NCI-H146 (cell line): ENCODE measurements around the gene MTURN.

Experiments
- DNase-seq: peaks from one replicate; lab custom pipeline; 2025; lab: John Stamatoyannopoulos, UW

MTURN gene

GRCh38 chr7:30162133-30162532 lies 27.3 kb downstream of the MTURN start:
- DNase-seq, result no peak

DNA sequence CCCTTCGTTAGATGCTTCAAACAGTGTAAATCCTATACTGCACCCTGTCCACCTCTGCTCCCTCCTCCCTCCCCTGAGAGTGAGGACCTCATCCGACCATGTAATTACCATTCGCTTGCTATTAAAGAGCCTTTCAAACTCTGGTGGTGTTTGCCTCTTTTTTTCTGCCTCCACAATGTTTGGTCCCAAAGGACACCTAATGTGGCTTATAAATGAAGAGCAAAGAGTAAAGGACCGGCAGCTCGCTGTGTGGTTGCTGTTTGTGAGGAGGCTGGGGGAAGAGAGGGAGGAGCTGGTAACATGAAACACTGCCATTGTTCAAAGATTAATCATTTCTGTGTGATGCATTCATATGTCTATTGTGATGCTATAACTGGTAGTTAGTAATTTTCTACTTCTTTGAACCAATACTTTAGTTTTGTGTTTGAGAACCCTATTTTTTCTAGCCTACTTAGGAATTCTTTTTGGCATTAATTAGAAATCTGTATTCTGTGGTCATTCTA lies 27.9 kb downstream of the MTURN start:
- peak; percentile 86 for DNase-seq

DNA sequence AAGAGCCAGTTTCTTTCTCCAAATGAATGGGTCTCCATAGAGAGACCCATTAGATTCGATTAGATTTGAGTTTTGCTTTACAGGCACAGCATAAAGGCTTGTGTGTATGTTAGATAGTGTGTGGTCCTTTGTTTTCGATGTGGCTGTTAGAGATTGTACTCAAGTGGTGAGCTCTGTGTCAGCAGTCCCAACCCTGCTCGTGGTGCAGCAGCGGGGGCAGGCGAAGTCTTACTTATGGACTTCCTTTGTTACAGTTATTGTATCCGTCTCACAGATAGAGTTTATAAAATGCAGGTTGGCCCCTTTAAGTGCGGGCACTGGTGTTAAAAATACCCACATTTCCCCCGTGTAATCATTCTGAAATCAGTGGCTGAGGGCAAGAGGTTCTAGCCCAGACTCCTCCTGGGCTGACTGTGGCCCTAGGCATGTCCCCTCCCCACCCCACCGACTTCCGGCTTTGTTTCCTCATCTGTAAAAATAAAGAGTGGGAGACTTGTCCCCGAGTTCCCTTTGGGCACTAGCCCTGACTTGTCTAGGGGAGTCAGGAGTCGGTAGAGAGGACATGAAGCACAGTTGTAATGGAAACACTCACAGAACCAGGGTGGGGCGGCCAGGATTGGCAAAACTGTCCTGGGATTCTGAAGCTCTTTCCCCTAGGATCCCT lies 28.6 kb downstream of the MTURN start:
- DNase-seq, result peak; percentile 53

DNA sequence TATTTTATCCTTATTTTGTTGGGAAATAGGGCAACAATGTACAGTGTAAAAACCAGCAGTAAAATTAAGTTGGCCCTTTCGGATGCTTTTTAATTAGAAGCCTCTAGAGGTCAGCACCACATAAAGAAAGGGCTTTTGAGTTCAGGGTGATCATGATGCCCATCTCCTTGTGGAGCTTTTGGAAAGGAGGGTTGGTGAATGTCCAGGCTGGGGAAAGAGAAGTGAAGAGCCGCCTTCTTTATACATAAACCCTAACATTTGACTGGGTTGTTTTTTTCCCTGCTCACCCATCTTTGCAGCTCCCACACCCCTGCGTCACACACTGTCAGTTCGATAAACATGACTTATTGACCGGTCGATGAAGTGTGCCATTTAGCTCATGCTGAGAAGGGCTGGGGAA lies 29.8 kb downstream of the MTURN start:
- DNase-seq, result peak; percentile 78

GRCh38 chr7:30165590-30165989 lies 30.8 kb downstream of the MTURN start:
- DNase-seq, result no peak

GRCh38 chr7:30166155-30166840 lies 31.5 kb downstream of the MTURN start:
- DNase-seq, result peak; percentile 4

DNA sequence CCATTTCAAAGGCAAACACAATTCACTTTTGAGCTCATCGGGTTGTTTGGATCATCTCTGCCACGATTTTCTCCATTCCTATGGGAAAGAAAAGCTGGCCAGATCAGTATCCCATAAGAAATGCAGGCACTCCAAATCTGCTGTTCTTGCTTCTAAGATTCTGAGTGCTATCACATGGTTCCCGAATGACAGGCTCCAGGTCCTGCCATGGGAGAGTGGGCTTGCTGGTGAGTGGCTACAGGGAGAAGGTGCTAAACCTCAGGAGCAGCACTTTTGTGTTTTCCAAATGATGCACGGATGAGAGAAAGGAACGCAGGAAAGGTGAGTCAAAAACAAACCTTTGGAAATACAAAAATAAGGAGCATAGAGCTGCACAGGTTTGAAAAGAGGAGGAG lies 32.1 kb downstream of the MTURN start:
- DNase-seq, result no peak

DNA sequence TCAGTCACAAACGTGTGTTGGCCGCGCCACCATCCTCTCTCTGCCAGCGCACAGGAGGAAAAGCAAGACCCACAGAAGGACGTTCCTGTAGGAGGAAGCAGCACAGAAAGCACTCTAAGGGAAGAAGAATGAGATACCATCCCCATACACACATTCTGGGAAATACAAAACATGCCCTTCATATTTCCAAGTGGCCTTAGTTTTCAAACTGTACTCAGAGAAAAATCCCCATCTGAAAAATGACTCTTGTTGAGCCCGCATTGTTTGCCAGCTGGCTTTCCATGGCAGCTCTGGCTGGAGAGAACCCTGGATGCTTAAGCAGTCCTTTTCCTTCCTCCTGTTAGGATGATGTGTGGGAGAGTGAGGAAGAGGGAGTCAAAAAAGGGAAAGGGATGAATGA lies 33.1 kb downstream of the MTURN start:
- DNase-seq, result no peak

DNA sequence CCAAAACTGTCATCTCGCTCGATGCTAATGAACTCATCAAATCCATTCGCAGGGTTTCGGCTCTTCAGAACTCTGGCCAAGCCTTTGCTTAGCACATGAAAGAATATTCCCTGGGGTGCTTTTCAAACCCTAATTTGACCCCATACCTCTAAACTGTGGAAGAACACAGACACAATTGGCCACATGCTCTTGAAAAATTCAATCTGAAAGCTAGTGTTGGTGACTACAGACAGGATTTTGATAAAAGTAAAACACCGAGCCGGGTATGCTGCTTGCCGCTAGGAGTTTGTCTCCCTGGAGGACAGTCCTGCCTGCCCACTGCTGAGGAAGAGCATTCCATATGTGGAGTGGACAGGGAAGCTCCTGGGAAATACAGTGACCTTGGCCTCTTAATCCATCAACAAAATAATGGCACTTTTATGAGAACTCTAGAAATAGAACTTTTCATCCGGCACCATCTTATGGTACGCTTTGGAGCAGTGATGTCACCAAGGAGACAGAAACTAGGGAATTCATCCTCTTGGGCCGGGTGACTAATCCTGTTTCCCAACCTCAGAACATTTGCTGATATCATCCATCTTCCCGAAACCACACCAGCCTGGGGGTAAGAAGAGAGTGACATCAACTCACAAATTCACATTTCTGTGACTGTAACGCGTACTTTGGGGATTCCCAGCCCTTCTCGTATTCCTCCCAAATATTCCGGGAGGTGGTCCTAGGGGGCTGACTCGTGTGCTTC lies 34.2 kb downstream of the MTURN start:
- DNase-seq, result no peak

- DNase-seq, result no peak
Measured at GRCh38 chr7:30169579-30169978, 34.8 kb downstream of the MTURN start.

GRCh38 chr7:30170476-30171205 lies 35.9 kb downstream of the MTURN start:
- no peak for DNase-seq

GRCh38 chr7:30171766-30172447 lies 37.1 kb downstream of the MTURN start:
- DNase-seq, result no peak

DNA sequence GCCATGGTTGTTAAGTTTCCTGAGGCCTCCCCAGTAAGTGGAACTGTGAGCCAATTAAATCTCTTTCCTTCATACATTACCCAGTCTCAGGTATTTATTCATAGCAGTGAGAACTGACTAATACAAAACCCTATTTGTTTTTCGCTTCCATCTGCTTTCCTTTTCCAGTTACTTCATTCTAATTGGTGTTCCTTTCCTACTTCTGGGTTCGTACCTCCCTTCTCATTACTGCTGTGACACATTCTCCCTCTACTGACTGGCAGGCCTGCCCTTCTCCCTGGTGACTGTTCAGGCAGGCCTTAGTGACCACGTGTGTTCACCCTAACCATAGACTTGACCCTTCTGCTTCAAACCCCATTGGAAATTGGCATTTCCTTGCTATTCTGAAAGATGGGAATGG lies 37.7 kb downstream of the MTURN start:
- DNase-seq, result peak; percentile 18

- peak; percentile 98 for DNase-seq
Measured at GRCh38 chr7:30173058-30173897, 38.5 kb downstream of the MTURN start.

DNA sequence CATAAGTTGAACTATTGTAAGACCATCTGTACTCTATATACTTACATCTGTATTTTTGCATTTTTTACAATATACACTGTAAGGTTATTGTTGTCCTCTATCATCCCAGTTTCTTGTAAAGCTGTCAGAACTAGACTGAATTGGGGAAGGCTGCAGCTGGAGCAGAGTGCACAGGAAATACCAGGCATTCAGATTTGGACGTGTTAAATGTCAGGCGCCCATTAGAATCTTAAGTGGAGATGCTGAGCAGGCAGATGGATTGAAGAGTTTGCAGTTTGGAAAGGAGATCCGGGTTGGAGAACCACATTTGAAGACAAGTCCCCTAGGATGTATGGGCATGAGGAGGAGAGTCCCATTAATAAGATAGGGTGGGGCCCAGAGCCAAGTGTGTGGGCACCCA lies 40.4 kb downstream of the MTURN start:
- DNase-seq, result no peak

DNA sequence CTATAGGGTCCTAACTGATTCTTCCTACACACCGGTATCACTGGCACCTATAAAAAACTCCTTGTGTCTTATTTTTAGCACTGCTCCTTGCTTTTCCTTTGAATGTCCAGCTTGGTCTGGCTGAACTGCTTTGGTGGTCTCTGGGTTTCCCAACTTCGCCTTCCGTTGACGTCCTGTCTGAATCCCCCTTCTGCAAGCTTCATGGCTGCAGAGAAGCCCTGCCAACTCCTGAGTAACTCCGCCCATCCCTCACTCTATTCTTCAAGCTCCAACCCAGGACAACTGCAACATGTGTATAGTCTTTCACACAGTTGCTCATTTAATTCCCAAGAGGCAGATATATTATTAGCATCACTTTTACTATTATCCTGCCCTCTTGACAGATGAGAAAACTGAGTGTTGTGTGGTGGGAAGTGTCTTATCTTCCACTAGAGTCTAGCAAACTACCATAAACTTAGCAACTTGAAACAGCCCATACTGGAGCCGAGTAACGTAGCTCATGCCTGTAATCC lies 40.9 kb downstream of the MTURN start:
- no peak for DNase-seq

- no peak for DNase-seq
Measured at GRCh38 chr7:30176463-30177109, 41.8 kb downstream of the MTURN start.

- DNase-seq, result no peak
Measured at GRCh38 chr7:30177186-30177585, 42.4 kb downstream of the MTURN start.

GRCh38 chr7:30177965-30178364 lies 43.2 kb downstream of the MTURN start:
- no peak for DNase-seq
